Tibial artery (tissue), 4 donors: ENCODE data around the gene BLACAT1.

Experiments
- DNase-seq, 2 donors: peaks; one replicate each; pipeline ENCODE4 v3.0.0-alpha.2; 2019
- H3K27ac ChIP-seq, 2 donors: fragments of 200-600 bp; sonication (generic) in 1 of 2; 1 replicate in 1 of 2; 2 replicates in 1 of 2; pipeline ENCODE4 v1.5.1; 2018 to 2019; ENCODE audit warnings: mild to moderate bottlenecking in 1 of 2
- H3K27me3 ChIP-seq, 2 donors: fragments of 200-600 bp; sonication (generic) in 1 of 2; one replicate each; pipeline versions ENCODE4 v1.5.1 to v1.6.0; 2016 to 2019
- H3K36me3 ChIP-seq, 3 donors: fragments of 200-600 bp; sonication (generic) in 2 of 3; one replicate each; pipeline ENCODE4 v1.5.1; 2016 to 2019; ENCODE audit warnings: mild to moderate bottlenecking in 2 of 3
- H3K4me1 ChIP-seq, 4 donors: fragments of 200-600 bp; sonication (generic) in 2 of 4; 1 replicate in 3 of 4; 2 replicates in 1 of 4; pipeline ENCODE4 v1.5.1; 2016 to 2019
- H3K4me3 ChIP-seq, 2 donors: fragments of 200-600 bp; sonication (generic) in 1 of 2; 1 replicate in 1 of 2; 2 replicates in 1 of 2; pipeline ENCODE4 v1.5.1; 2018 to 2019; ENCODE audit warnings: mild to moderate bottlenecking in 2 of 2
- H3K9me3 ChIP-seq, 3 donors: fragments of 200-600 bp; sonication (generic) in 1 of 3; one replicate each; pipeline ENCODE4 v1.5.1; 2016 to 2019
- CTCF ChIP-seq, 2 experiments: fragments of 200-600 bp in 1 of 2; fragments of 450-650 bp in 1 of 2; IDR thresholded peaks; one replicate each; pipeline ENCODE4 v1.5.1; 2017 to 2019; ENCODE audit warnings: antibody characterized with exemption in 2 of 2, mild to moderate bottlenecking in 1 of 2, moderate library complexity in 1 of 2
- intact Hi-C: fragments of 100-400 bp; cut with DNase I; formaldehyde crosslinking; loops from one replicate; pipeline ENCODE4 v1.15.0; 2023; ENCODE audit warnings: low total_unique reads

Gene BLACAT1

GRCh38 chr1:205472737-205473441 is 17.0 kb upstream of the BLACAT1 start:
- Histone ChIP-seq H3K9me3 (peaks cover 0 to 11% (median 3%) of the 10 kb centered on the region in 3 donors), H3K27ac (no peak overlapping the region), H3K27me3 (peaks cover 0 to 61% of the 10 kb centered on the region in 2 donors), H3K4me1 (peaks cover 0 to 7% (median 6%) of the 10 kb centered on the region in 4 donors), H3K36me3 (no peaks in the 10 kb centered on the region), H3K4me3 (no peak overlapping the region)
- DNase-seq = no peak
- intact Hi-C loops = no loop called here
- no peak for TF ChIP-seq CTCF (IDR thresholded peaks at IDR 0.05)

- intact Hi-C loops = no loop called here
- Histone ChIP-seq H3K36me3 (no peaks in the 10 kb centered on the region), H3K4me3 (no peak overlapping the region), H3K9me3 (peaks cover 0 to 4% (median 3%) of the 10 kb centered on the region in 3 donors), H3K27me3 (peaks cover 0 to 70% of the 10 kb centered on the region in 2 donors), H3K4me1 (no peaks in the 10 kb centered on the region), H3K27ac (no peak overlapping the region)
- no peak for DNase-seq
- no peak for TF ChIP-seq CTCF (IDR thresholded peaks at IDR 0.05)
Measured at GRCh38 chr1:205470131-205470530, 14.3 kb upstream of the BLACAT1 start.

GRCh38 chr1:205466595-205467220 is 10.9 kb upstream of the BLACAT1 start:
- no peak overlapping the region for H3K4me3 ChIP-seq
- H3K36me3 ChIP-seq = no peaks in the 10 kb centered on the region
- no peak overlapping the region for H3K27ac ChIP-seq
- H3K27me3 ChIP-seq = peaks cover 0 to 73% of the 10 kb centered on the region in 2 donors
- no peak for TF ChIP-seq CTCF (IDR thresholded peaks at IDR 0.05)
- H3K4me1 ChIP-seq = no peaks in the 10 kb centered on the region
- no peak for DNase-seq
- intact Hi-C loops = no loop called here
- H3K9me3 ChIP-seq = no peaks in the 10 kb centered on the region

- intact Hi-C loops = no loop called here
- no peak overlapping the region for H3K27ac ChIP-seq
- no peaks in the 10 kb centered on the region for H3K9me3 ChIP-seq
- H3K4me1 ChIP-seq = no peaks in the 10 kb centered on the region
- no peak for DNase-seq
- TF ChIP-seq CTCF (IDR thresholded peaks at IDR 0.05) = no peak
- H3K27me3 ChIP-seq = peaks cover 0 to 77% of the 10 kb centered on the region in 2 donors
- no peak overlapping the region for H3K4me3 ChIP-seq
- H3K36me3 ChIP-seq = no peaks in the 10 kb centered on the region
Measured at GRCh38 chr1:205465392-205465791, 9.5 kb upstream of the BLACAT1 start.

- DNase-seq = no peak
- TF ChIP-seq CTCF (IDR thresholded peaks at IDR 0.05) = no peak
- no peak overlapping the region for H3K4me3 ChIP-seq
- no peaks in the 10 kb centered on the region for H3K9me3 ChIP-seq
- peaks cover 0 to 95% of the 10 kb centered on the region in 2 donors for H3K27me3 ChIP-seq
- H3K27ac ChIP-seq = no peak overlapping the region
- intact Hi-C loops = no loop called here
- H3K4me1 ChIP-seq = peaks cover 0 to 21% (median 20%) of the 10 kb centered on the region in 4 donors
- no peaks in the 10 kb centered on the region for H3K36me3 ChIP-seq
Measured at GRCh38 chr1:205458777-205459566, 3.1 kb upstream of the BLACAT1 start.
